Measurements from ENCODE around the gene LAX1.
A peak's percentile ranks its signal among the peaks of the same experiment; 100 is the strongest.
"Not testable (repeated sequence)": the region's sequence is repeated elsewhere in the genome, so short reads cannot be mapped to it uniquely, and the experiment has no call there.

LAX1 gene

GRCh38 chr1:203765029-203765837 lies at the start of gene LAX1:
Gene LAX1, plus strand, starts transcription at chr1:203765183. Its CDS starts 383 bp downstream, at chr1:203765566.
- no peak for DNase-seq (ENCODE audit: low spot score)

GRCh38 chr1:203717120-203717519 lies 47.9 kb upstream of the LAX1 start:
- DNase-seq (ENCODE audit: low spot score) = no peak

GRCh38 chr1:203720242-203720641 lies 44.7 kb upstream of the LAX1 start:
- no peak for DNase-seq (ENCODE audit: low spot score)

- DNase-seq (ENCODE audit: low spot score) = no peak
These were observed 42.1 kb upstream of the LAX1 start for GRCh38 chr1:203722909-203723308.

- no peak for DNase-seq (ENCODE audit: low spot score)
These were observed 38.5 kb upstream of the LAX1 start for GRCh38 chr1:203726417-203726867.

- DNase-seq (ENCODE audit: low spot score) = no peak
These were observed 31.7 kb upstream of the LAX1 start for GRCh38 chr1:203733009-203733863.

- no peak for DNase-seq (ENCODE audit: low spot score)
These were observed 22.5 kb upstream of the LAX1 start for GRCh38 chr1:203742436-203742835.

GRCh38 chr1:203743091-203743571 lies 21.9 kb upstream of the LAX1 start:
- DNase-seq (ENCODE audit: low spot score) = no peak

GRCh38 chr1:203744075-203744972 lies 20.7 kb upstream of the LAX1 start:
- DNase-seq (ENCODE audit: low spot score) = peak; percentile 63

GRCh38 chr1:203746281-203746680 lies 18.7 kb upstream of the LAX1 start:
- DNase-seq (ENCODE audit: low spot score) = no peak

- peak; percentile 47 for DNase-seq (ENCODE audit: low spot score)
These were observed 13.9 kb upstream of the LAX1 start for GRCh38 chr1:203751051-203751450.

- not testable (repeated sequence) for DNase-seq (ENCODE audit: low spot score)
These were observed 13.2 kb upstream of the LAX1 start for GRCh38 chr1:203751618-203752361.

GRCh38 chr1:203754455-203754864 lies 10.5 kb upstream of the LAX1 start:
- DNase-seq (ENCODE audit: low spot score) = no peak

- DNase-seq (ENCODE audit: low spot score) = no peak
These were observed 8.9 kb upstream of the LAX1 start for GRCh38 chr1:203756036-203756435.

- DNase-seq (ENCODE audit: low spot score) = not testable (repeated sequence)
These were observed 6.2 kb upstream of the LAX1 start for GRCh38 chr1:203758749-203759148.

GRCh38 chr1:203760506-203760905 lies 4.5 kb upstream of the LAX1 start:
- no peak for DNase-seq (ENCODE audit: low spot score)

GRCh38 chr1:203761958-203762357 lies 3.0 kb upstream of the LAX1 start:
- not testable (repeated sequence) for DNase-seq (ENCODE audit: low spot score)

GRCh38 chr1:203763505-203763904 lies 1.5 kb upstream of the LAX1 start:
- no peak for DNase-seq (ENCODE audit: low spot score)

- DNase-seq (ENCODE audit: low spot score) = no peak
These were observed 616 bp upstream of the LAX1 start for GRCh38 chr1:203764105-203765028.

- no peak for DNase-seq (ENCODE audit: low spot score)
These were observed 3.3 kb downstream of the LAX1 start for GRCh38 chr1:203768256-203768655.
